Endothelial cell (in vitro differentiated cells): Measurements from ENCODE around the gene CLASRP. TPM values are rescaled to one million over a fixed set of nuclear protein-coding genes. Genes with fewer than 3 reads are reported as not detected.
A peak's percentile ranks its signal among the peaks of the same experiment; 100 is the strongest.

Experiments
- DNase-seq: peaks from one replicate; pipeline ENCODE4 v3.0.0; 2021; ENCODE audit warnings: low spot score
- H3K27ac Mint-ChIP-seq: one replicate; pipeline ENCODE4 v1.8.0; 2021; ENCODE audit warnings: mixed read lengths, inconsistent platforms; ENCODE audit not compliant: unreplicated experiment
- H3K27me3 Mint-ChIP-seq: one replicate; pipeline ENCODE4 v1.8.0; 2021; ENCODE audit warnings: mild to moderate bottlenecking, moderate library complexity, mixed read lengths, inconsistent platforms; ENCODE audit not compliant: unreplicated experiment
- H3K36me3 Mint-ChIP-seq: one replicate; pipeline ENCODE4 v1.8.0; 2021; ENCODE audit warnings: mild to moderate bottlenecking, low read depth, mixed read lengths, inconsistent platforms; ENCODE audit not compliant: unreplicated experiment
- H3K4me1 Mint-ChIP-seq: one replicate; pipeline ENCODE4 v1.8.0; 2021; ENCODE audit warnings: mild to moderate bottlenecking, mixed read lengths, inconsistent platforms; ENCODE audit not compliant: unreplicated experiment
- H3K4me3 Mint-ChIP-seq: one replicate; pipeline ENCODE4 v1.8.0; 2021; ENCODE audit warnings: mild to moderate bottlenecking, mixed read lengths, inconsistent platforms; ENCODE audit not compliant: unreplicated experiment
- H3K9me3 Mint-ChIP-seq: one replicate; pipeline ENCODE4 v1.8.0; 2021; ENCODE audit warnings: mixed read lengths, inconsistent platforms; ENCODE audit not compliant: unreplicated experiment
- CTCF ChIP-seq: fragments of 200-600 bp; sonication (generic); IDR thresholded peaks from one replicate; pipeline ENCODE4 v1.5.0; 2021; ENCODE audit warnings: antibody characterized with exemption; ENCODE audit not compliant: unreplicated experiment
- total RNA-seq: library from RNA; stranded (reverse); fragmentation: NEBNext Ultra II Directional; extraction: Animal tissue kit (Norgen Biotek cat#: 25700); gene quantifications from one replicate; pipeline ENCODE4 v1.2.1, GENCODE V29; 2021; ENCODE audit not compliant: unreplicated experiment

Gene CLASRP
- total RNA-seq, 1 donor from 2014 or later: 72.2 TPM

GRCh38 chr19:45011959-45012358, 26.9 kb upstream of the CLASRP start:
- no peak for TF ChIP-seq CTCF
- Mint-ChIP-seq H3K36me3 (no peaks in the 10 kb centered on the region), H3K4me1 (no peaks in the 10 kb centered on the region), H3K27me3 (peaks cover 1% of the 10 kb centered on the region), H3K4me3 (no peak overlapping the region), H3K9me3 (no peaks in the 10 kb centered on the region), H3K27ac (no peak overlapping the region)
- no peak for DNase-seq

- peak; percentile 71 for TF ChIP-seq CTCF
- Mint-ChIP-seq H3K9me3 (no peaks in the 10 kb centered on the region), H3K27ac (no peak overlapping the region), H3K36me3 (peaks cover 3% of the 10 kb centered on the region), H3K4me3 (no peak overlapping the region), H3K27me3 (no peaks in the 10 kb centered on the region), H3K4me1 (no peaks in the 10 kb centered on the region)
- DNase-seq: peak; percentile 80
Observed at GRCh38 chr19:45016388-45017314, 22.2 kb upstream of the CLASRP start.

- peaks cover 2% of the 10 kb centered on the region for H3K27me3 Mint-ChIP-seq
- H3K4me3 Mint-ChIP-seq: no peak overlapping the region
- no peak for DNase-seq
- no peaks in the 10 kb centered on the region for H3K9me3 Mint-ChIP-seq
- H3K27ac Mint-ChIP-seq: no peak overlapping the region
- TF ChIP-seq CTCF: no peak
- no peaks in the 10 kb centered on the region for H3K4me1 Mint-ChIP-seq
- H3K36me3 Mint-ChIP-seq: peaks cover 3% of the 10 kb centered on the region
Observed at GRCh38 chr19:45019187-45019586, 19.7 kb upstream of the CLASRP start.

- Mint-ChIP-seq H3K4me1 (no peaks in the 10 kb centered on the region), H3K27ac (no peak overlapping the region), H3K27me3 (peaks cover 2% of the 10 kb centered on the region), H3K36me3 (peaks cover 3% of the 10 kb centered on the region), H3K4me3 (no peak overlapping the region), H3K9me3 (no peaks in the 10 kb centered on the region)
- DNase-seq: no peak
- TF ChIP-seq CTCF: no peak
Observed at GRCh38 chr19:45020071-45020470, 18.8 kb upstream of the CLASRP start.

- Mint-ChIP-seq H3K4me1 (no peaks in the 10 kb centered on the region), H3K9me3 (no peaks in the 10 kb centered on the region), H3K27ac (no peak overlapping the region), H3K27me3 (peaks cover 2% of the 10 kb centered on the region), H3K36me3 (peaks cover 3% of the 10 kb centered on the region), H3K4me3 (no peak overlapping the region)
- DNase-seq: no peak
- no peak for TF ChIP-seq CTCF
Observed at GRCh38 chr19:45021971-45022370, 16.9 kb upstream of the CLASRP start.
